GM18502 (cell line): ENCODE measurements around the gene GOLGA6L7.
"Not testable (repeated sequence)": the region's sequence is repeated elsewhere in the genome, so short reads cannot be mapped to it uniquely, and the experiment has no call there.

Experiments used
- ATAC-seq: cut with Tn5 transposase; IDR thresholded peaks from one replicate; pipeline ENCODE4 v1.9.1; 2021; ENCODE audit warnings: mild to moderate bottlenecking; ENCODE audit not compliant: unreplicated experiment, poor library complexity

GOLGA6L7 gene

DNA sequence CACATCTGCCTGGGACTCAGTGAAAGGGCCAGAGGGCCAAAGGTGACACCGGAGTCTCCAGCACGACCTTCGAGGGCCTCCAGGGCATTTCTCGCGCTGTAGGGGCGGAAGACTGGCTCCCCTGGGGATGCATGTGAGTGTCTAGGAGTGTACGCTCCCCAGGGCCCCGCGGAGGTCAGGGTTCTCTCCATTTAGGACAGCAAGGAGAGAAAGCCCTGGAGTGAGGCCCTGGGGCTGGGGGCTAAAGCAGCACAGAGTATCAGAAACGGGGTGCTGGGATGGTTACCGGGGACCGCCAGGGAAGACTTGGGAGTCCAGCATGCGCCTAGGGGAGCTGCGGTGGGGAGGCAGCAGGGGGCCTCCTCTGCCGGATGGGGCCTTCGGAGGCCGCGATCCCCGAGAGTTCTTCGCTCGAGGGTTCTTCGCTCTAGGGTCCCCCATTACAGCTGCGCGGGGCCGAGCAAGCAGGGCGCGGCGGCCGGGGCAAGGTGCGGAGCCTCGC is 36.7 kb upstream of the GOLGA6L7 start:
- no peak for ATAC-seq

DNA sequence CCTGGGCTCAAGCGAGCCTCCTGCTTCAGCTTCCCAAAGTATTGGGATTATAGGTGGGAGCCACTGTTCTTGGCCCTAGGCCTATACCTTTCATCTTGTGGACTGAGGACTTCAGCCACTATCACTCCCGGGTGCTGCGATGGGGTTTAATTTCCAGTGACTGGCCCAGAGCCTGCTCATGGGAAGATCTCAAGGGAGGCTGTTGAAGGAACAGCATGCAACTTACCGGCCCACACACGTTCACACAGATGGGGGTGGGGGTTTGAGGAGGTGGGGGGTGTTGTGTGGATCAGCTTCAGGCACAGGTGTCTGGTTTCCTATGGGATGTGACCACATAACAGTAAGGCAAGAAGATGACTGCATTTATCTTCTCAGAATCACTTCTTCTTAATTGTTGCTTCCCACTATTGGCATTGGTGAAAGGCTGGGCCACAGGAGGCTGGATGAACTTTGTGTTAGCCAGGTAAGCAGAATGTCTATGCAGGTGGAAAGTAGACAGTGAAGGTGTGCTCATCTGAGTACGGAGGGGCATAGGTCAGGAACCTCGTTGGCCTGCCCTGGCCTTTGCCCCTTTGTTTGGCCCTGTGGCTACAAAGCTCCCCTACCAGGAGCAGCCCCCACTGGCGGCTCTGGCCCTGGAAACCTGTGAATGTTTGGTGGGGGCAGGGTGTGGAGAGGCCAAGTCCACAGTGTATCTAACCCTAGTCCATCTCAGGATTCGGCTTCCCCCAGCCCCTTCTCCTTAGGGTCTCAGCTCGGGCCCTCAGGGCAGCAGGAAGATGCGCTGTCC is 35.9 kb upstream of the GOLGA6L7 start:
- ATAC-seq, result no peak

DNA sequence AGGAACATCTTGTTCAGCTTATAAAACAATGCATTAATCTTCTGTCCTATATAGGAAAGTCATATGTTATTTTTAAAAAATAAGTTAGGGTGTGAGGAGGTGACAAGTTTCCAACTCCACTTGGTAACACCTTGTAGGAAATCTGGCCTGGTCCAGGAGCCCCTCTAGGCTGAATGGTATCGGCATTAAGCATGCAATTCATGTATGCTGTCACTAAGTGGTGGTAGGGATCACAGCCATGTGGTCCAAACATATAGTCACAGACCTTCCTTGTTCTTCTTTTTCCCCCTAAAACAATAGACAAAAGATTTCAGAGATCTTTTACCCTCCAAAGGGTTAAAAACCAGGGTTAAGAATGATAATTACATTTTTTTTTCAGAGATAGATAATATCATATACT is 33.2 kb upstream of the GOLGA6L7 start:
- no peak for ATAC-seq

DNA sequence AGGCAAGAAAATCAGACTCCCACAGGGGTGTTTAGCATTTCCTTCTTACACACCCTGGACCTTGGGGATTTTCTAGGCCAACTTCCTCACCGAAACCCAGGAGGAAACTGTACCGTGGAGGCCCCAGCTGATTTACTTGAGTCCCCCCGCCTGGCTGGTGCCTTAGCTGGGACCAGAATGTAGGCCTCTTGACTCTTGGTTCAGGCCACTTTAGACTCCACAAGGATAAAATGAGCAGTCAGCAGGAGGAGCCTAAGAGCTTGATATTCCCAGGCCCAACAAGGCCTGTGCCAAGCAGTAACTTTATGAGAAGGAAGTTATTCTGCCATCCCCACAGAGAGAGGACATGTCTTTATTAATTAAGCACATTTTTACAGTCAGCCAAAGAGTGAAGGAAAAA is 32.7 kb upstream of the GOLGA6L7 start:
- ATAC-seq, result no peak

DNA sequence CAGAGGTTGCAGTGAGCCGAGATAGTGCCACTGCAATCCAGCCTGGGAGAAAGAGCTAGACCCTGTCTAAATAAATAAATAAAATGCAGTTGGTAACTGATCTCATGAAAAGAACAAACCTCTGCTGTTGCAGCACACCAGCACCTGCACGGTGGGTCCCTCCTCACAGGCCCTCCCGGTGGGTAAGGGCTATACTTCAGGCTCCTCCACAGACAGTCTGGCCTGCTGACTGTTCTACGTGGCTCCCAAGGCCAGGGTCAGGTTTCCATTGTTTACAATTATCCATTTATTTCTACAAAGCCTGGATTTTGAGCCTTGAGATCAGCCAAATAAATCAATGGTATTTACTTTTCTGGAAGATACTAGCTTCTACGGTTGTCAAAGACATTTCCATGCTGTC is 32.2 kb upstream of the GOLGA6L7 start:
- ATAC-seq, result no peak

DNA sequence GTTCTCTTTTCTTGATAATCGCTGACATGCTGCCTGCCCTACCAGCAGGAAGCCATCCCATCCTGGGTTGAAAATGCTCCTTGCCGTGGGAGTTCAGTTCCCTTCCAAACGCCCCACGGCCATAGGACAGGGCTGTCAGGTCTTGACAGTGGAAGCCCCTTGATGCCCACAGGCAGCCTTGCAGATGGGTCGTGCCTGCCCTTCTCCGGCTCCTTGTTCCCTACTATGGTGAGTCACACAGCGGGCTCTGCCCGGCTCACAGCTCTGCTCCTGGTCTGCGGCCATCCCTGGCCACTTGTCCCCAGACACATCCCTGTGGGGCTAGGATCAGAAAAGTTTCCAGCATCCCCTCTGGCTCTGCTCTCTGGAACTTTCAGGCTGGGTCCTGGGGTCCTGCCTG is 31.1 kb upstream of the GOLGA6L7 start:
- ATAC-seq, result no peak

DNA sequence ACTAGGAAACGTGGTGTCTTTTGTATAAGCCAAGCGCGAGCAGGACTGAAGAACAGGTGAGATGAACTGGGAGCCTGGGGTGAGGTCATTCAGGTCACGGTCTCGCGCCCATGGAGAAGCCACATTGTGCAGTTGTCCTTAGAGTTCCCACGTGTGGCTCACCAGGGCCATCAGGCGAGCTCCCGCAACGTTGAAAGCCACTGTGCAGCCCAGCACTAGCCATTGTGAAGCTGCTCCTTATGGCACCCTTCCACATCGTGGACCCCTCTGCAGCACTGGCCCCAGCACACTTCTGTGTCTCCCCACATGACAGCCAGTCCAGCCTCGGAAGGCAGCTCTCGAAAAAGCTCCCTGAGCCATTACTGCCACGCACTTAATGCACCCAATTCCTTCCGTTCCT is 29.8 kb upstream of the GOLGA6L7 start:
- no peak for ATAC-seq

DNA sequence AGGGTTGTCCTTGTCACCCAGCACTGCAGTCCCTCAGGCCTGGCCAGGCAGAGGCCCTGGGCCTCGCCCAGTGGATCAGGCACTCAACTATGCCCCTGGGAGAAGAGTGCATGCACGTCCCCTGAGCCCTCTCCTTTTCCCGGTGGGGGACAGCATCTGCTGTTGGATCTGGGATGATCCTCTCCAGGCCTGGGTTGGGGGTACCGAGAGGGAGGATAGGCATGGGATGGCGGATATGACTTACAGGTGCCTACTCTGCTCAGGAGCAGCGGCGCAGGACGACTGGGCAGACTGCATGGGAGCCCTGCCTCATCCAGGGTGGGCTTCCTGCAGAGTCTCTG is 28.4 kb upstream of the GOLGA6L7 start:
- ATAC-seq, result no peak

DNA sequence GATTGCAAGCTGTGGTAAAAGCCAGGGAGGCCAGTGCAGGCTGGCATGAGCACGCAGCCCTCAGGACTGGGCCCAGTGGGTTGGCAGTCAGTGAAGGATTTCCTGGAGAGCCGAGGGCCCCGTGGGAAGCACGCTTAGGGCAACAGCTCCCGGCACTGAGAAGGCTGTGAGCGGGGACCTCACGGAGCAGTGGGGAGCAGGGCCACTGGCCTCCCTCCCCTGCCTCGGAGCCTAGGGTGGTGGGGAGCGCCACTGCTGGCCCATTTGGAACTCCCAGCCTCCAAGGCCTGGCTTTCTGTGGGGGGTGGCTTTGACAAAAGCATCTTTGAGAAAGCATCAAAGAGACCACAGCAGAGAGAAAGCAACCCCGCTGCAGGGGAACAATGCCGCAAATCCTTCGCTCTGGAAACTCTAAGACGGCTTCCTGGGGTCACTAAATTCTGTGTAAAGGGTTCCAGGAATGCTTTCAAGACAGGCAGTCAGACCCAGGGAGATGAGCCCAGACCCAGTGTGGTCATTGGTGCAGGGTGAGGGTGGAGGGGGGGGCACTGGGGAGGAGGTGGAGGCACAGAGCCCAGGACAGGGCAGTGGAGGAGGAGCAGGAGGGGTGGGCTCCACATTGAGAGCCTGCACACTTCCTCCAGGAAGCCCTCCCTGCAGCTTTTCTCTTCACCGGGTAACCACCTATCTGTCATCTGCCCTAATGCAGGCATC is 27.8 kb upstream of the GOLGA6L7 start:
- no peak for ATAC-seq

DNA sequence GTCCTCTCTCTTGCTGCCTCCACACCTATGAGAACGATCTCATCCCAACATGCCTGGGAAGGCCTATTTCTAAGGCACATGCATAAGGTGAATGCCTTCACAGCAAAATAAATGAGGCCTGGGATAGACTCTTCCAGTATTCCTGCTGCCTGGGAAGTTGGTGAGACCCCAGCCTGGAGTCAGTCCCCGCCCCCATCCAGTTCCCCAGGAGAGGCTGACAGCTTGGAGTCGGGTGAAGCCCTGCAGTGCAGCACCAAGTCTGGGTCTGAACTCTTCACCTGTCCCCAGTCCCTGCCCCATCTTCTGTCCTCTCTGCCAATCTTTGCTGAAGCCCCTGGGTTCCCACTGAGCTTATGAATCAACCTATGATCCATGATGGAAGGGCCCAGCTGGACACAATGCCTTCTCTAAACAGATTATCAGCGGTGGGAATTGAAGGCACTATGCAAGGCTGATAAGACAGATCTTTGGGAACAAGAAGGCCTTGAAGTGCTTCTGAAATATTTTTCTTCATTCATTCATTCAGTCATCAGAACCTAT is 27.1 kb upstream of the GOLGA6L7 start:
- ATAC-seq, result no peak

DNA sequence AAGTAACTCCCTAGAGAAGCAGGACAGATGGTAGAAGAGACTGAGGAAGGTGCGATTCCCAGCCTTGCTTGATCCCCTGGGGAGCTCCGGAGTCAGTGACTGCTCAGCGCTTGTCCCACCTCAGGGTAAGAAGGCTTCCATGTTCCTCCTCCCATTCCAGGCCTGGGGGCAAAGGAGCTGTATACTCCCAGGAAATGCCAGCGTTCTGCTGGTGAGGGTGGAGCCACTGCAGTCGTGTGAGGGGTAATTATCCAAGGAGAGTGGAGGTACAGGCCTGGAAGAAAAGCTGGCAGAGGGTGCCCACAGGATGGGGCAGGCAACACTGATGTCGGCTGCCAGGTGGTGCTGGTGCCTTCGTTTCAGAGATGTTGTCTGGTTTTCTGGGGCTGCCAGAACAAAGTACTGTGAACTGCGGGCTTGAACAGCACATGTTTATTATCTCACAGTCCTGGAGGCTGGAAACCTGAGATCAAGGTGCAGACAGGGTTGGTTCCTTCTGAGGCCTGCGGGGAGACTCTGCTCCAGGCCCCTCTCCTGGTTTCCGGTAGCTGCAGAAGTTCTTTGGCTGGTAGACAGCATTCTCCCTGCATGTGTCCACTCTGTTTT is 25.2 kb upstream of the GOLGA6L7 start:
- no peak for ATAC-seq

DNA sequence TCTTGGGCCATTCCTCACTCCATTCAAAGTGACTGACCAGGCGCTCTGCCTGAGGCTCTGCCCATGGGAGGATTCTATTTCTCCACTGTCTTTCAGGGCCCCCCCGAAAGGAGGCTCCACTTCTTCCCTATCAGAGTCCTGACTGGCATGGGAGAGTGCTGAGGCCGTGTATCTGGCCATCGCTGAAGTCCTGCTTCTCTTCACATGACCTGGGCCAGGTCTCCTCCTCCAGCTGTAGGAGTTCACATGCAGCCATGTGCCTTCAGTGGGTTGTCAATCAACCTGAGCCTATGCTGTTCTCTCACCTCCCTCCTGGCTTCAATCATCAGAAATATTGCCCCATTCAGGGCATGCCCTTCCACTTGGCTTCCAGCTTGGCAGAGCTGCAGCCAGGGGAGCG is 24.6 kb upstream of the GOLGA6L7 start:
- no peak for ATAC-seq

DNA sequence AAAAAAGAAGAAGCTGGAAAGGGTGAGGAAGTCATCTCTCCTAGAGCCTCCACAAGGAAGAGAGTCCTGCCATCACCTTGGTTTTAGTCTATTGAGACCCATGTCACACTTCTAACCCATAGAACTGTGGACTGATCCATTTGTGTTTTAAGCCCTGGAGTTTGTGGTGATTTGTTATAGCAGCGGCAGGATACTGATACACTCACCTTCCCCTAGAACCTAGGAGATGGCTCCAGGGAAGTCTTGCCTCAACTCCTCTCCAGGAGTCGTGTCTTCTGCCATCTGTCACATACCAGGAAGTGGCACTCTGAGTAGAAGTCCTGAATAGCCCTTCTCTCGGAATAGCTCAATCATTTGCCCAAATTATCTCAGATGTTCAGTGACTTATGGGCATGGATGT is 22.7 kb upstream of the GOLGA6L7 start:
- no peak for ATAC-seq

DNA sequence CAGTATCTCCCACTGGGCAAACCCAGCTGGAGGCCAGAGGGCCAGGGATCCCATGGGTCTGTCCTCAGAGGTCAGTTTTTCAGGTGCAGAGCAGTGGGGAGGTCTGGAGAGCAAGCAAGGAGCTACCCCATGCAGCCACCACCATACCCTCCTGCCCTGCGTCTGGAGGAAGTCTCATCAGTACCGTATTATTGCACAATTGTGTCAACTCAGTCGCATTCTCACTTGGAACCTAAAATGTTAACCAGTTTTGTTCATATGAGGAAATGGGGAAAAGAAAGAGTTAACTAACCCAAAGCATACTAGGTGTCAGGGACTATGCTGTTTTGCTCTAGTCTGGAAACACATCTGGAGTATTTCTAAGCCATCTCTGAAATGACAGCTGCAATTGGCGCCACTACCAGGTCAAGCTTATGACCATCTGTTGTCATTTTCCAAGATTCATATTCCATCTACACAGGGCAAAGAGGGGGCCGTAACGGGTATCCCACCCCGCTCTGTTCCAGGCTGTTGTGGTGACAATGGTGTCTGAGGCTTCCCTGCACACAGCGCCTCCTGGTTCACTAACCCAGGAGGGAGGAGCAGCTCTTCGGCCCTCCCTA is 20.4 kb upstream of the GOLGA6L7 start:
- no peak for ATAC-seq

DNA sequence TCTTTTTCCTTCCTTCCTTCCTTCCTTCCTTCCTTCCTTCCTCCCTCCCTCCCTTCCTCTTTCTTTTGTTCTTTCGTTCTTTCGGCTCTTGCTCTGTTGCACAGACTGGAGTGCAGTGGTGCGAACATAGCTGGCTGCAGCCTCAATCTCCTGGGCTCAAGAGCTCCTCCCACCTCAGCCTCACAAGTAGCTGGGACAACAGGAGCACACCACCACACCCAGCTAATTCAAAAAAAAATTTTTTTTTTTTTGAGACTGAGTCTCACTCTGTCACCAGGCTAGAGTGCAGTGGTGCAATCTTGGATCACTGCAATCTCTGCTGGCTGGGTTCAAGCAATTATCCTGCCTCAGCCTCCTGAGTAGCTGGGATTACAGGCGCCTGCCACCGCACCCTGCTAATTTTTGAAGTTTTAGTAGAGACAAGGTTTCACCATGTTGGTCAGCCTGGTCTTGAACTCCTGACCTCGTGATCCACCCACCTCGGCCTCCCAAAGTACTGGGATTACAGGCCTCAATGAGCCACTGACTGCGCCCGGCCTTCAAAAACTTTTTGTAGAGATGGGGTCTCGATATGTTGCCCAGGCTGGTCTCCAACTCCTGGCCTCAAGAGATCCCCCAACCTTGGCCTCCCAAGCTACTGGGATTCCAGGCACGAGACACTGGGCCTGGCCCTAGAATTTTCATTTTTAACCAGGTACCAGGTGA is 13.3 kb upstream of the GOLGA6L7 start:
- ATAC-seq, result not testable (repeated sequence)

DNA sequence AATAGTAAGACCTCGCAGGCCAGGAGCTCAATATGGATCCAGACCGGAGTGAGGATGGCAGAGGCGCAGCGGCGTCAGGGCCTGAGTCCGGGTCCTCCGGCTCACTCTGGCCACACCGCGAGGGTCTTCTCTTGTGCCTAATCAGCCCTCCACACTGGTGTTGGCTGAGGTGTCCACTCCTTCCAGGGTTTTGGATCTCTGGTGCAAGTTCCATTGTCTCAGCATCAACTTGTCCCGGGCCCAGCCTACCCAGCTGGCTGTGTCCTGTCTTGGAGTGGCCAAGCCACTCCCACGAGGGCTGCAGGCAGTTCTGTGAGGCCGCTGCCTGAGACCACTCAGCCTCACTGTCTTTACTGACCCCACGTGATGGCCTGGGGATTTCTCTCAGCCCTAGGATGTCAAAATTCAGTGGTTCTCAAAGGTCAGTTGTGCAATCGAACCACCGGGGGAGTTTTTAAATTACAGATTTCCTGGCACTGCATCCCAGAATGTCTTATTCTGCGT is 12.6 kb upstream of the GOLGA6L7 start:
- no peak for ATAC-seq

DNA sequence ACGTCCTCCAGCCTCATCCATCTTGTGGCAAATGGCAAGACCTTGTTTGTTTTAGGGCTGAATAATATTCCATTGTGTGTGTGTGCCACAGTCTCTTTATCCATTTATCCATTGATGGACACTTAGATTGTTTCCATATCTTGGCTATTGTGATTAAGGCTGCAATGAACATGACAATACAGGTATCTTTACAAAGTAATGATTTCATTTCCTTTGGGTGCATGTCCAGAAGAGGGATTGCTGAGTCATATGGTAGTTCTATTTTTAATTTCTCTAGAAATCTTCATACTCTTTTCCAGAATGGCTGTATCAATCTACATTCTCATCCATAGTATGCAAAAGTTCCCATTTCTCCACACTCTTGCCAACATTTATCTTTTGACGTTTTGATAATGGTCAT is 6.1 kb upstream of the GOLGA6L7 start:
- not testable (repeated sequence) for ATAC-seq

DNA sequence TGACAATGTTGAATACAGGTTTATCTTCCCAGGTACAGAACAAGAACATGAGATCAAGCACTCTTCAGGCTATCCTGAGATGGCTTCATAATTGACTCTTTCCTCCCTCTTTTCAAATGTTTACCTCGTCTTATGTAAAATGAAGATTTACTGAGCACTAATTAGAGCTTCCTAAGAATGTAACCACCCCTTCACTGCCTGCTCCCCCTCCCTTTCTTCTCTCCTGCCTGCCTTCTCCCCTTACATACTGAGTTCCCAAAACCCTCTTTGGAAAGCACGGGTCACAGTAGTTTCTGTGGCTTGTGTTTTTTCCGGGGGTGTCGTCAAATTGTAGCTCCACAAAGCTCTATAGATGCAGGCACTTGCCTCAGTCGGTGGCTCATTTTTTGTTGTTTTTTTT is 5.2 kb upstream of the GOLGA6L7 start:
- not testable (repeated sequence) for ATAC-seq

DNA sequence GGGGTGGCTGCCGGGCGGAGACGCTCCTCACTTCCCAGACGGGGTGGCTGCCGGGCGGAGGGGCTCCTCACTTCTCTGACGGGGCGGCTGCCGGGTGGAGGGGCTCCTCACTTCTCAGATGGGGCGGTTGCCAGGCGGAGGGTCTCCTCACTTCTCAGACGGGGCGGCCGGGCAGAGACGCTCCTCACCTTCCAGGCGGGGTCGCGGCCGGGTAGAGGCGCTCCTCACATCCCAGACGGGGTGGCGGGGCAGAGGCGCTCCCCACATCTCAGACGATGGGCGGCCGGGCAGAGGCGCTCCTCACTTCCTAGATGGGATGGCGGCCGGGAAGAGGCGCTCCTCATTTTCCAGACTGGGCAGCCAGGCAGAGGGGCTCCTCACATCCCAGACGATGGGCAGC is 1.3 kb upstream of the GOLGA6L7 start:
- ATAC-seq, result not testable (repeated sequence)

DNA sequence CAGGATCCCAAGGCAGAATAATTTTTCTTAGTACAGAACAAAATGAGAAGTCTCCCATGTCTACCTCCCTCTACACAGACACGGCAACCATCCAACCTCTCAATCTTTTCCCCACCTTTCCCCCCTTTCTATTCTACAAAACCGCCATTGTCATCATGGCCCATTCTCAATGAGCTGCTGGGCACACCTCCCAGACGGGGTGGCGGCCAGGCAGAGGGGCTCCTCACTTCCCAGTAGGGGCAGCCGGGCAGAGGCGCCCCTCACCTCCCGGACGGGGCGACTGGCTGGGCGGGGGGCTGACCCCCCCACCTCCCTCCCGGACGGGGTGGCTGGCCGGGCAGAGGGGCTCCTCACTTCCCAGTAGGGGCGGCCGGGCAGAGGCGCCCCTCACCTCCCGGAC is 827 bp upstream of the GOLGA6L7 start:
- ATAC-seq, result not testable (repeated sequence)
